GM19452 (cell line): ENCODE data around the gene SLC6A20.

Experiments used
- ATAC-seq: cut with Tn5 transposase; IDR thresholded peaks from one replicate; pipeline ENCODE4 v1.9.1; 2021; ENCODE audit not compliant: unreplicated experiment

SLC6A20 gene

GRCh38 chr3:45730409-45731154 lies 65.8 kb downstream of the SLC6A20 start:
- no peak for ATAC-seq

GRCh38 chr3:45729614-45730013 lies 66.7 kb downstream of the SLC6A20 start:
- ATAC-seq = no peak

GRCh38 chr3:45724911-45725310 lies 71.4 kb downstream of the SLC6A20 start:
- no peak for ATAC-seq

GRCh38 chr3:45719655-45720487 lies 76.5 kb downstream of the SLC6A20 start:
- no peak for ATAC-seq

GRCh38 chr3:45716790-45717336 lies 79.5 kb downstream of the SLC6A20 start:
- ATAC-seq = no peak

- no peak for ATAC-seq
These were observed 80.4 kb downstream of the SLC6A20 start for GRCh38 chr3:45715945-45716344.

- no peak for ATAC-seq
These were observed 83.8 kb downstream of the SLC6A20 start for GRCh38 chr3:45712434-45713110.

GRCh38 chr3:45711931-45712330 lies 84.4 kb downstream of the SLC6A20 start:
- ATAC-seq = no peak

- no peak for ATAC-seq
These were observed 90.2 kb downstream of the SLC6A20 start for GRCh38 chr3:45705839-45706808.
